Left ventricle myocardium inferior (tissue), 1 donor: ENCODE results near the gene MED16. TPM values are rescaled to one million over a fixed set of nuclear protein-coding genes. Genes with fewer than 3 reads are reported as not detected.

ENCODE experiments used
- DNase-seq: peaks from one replicate; pipeline ENCODE4 v3.0.0-alpha.2; 2020
- H3K27ac ChIP-seq: fragments of 200-600 bp; replicated peaks from 2 replicates; pipeline ENCODE4 v1.8.0; 2021
- H3K27me3 ChIP-seq: fragments of 200-600 bp; 2 replicates; pipeline ENCODE4 v1.8.0; 2021; ENCODE audit warnings: low read depth
- H3K36me3 ChIP-seq: fragments of 200-600 bp; 2 replicates; pipeline ENCODE4 v1.8.0; 2021
- H3K4me1 ChIP-seq: fragments of 200-600 bp; 2 replicates; pipeline ENCODE4 v1.8.0; 2021
- H3K4me3 ChIP-seq: fragments of 200-600 bp; 2 replicates; pipeline ENCODE4 v1.8.0; 2021; ENCODE audit warnings: mild to moderate bottlenecking, moderate library complexity
- H3K9me3 ChIP-seq: fragments of 200-600 bp; replicated peaks from 2 replicates; pipeline ENCODE4 v1.8.0; 2021
- intact Hi-C: fragments of 100-400 bp; cut with micrococcal nuclease; formaldehyde crosslinking; loops from one replicate; pipeline ENCODE4 v1.11.0; 2022
- total RNA-seq: library from RNA; stranded (reverse); fragmentation: NEBNext Ultra II Directional; extraction: Animal tissue kit (Norgen Biotek cat#: 25700); gene quantifications from one replicate; pipeline ENCODE4 v1.2.1, GENCODE V29; 2021
- TF ChIP-seq, protein P1 (sequence below): fragments of 200-600 bp; IDR thresholded peaks from 2 replicates; pipeline ENCODE4 v1.8.0; 2021; ENCODE audit warnings: antibody characterized with exemption, mild to moderate bottlenecking, borderline replicate concordance
- donor health status: DM: no; HTN: yes; CAD: no; lungs with severe emphysema.

Gene MED16
- total RNA-seq, 1 donor from 2014 or later = 19.4 TPM

GRCh38 chr19:840519-841206 is 52.3 kb downstream of the MED16 start, which contains the start of gene PRTN3:
PRTN3 (plus strand) TSS chr19:840999; CDS start chr19:841009, 10 bp downstream.
- intact Hi-C loops = no loop called here
- Histone ChIP-seq H3K27me3 (peaks cover 87% of the 10 kb centered on the region), H3K27ac (no peak within 1 kb of the TSS), H3K9me3 (no peaks in the 10 kb centered on the region), H3K36me3 (no peaks in the 10 kb centered on the region), H3K4me3 (no peak within 1 kb of the TSS), H3K4me1 (peaks cover 9% of the 10 kb centered on the region)
- no peak for DNase-seq
- TF ChIP-seq, protein P1, sequence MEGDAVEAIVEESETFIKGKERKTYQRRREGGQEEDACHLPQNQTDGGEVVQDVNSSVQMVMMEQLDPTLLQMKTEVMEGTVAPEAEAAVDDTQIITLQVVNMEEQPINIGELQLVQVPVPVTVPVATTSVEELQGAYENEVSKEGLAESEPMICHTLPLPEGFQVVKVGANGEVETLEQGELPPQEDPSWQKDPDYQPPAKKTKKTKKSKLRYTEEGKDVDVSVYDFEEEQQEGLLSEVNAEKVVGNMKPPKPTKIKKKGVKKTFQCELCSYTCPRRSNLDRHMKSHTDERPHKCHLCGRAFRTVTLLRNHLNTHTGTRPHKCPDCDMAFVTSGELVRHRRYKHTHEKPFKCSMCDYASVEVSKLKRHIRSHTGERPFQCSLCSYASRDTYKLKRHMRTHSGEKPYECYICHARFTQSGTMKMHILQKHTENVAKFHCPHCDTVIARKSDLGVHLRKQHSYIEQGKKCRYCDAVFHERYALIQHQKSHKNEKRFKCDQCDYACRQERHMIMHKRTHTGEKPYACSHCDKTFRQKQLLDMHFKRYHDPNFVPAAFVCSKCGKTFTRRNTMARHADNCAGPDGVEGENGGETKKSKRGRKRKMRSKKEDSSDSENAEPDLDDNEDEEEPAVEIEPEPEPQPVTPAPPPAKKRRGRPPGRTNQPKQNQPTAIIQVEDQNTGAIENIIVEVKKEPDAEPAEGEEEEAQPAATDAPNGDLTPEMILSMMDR = no peak

DNA sequence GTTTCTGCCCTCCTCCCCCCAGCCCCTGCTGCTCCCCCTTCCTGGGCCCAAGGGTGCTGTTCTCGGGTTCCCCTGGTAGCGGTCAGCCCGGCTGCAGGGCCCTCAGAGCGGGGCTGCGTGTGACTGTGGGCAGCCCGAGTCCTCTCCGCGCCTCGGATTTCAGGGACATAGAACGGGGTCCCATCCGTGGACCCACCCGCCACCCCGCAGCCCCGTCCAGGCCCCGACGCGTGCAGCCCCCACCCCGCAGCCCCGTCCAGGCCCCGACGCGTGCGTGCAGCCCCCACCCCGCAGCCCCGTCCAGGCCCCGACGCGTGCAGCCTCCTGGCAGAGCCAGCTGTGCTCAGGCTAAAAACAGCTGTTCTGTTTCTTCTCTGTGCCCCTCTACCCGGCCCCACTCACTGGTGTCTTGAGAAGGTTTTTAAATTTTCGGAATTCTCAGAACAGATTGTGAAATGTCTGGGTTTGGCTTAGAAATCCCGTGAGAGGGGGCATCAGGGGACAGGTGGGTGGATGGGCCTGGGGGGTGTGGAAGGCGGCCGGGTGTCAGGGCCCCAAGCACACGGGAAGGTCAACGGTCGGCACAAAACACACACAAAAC is 57.7 kb downstream of the MED16 start:
- Histone ChIP-seq H3K9me3 (no peaks in the 10 kb centered on the region), H3K4me3 (no peak overlapping the region), H3K27ac (no peak overlapping the region), H3K4me1 (no peaks in the 10 kb centered on the region), H3K36me3 (no peaks in the 10 kb centered on the region), H3K27me3 (peaks cover 79% of the 10 kb centered on the region)
- TF ChIP-seq, protein P1 = no peak
- no peak for DNase-seq
- intact Hi-C loops = no loop called here

DNA sequence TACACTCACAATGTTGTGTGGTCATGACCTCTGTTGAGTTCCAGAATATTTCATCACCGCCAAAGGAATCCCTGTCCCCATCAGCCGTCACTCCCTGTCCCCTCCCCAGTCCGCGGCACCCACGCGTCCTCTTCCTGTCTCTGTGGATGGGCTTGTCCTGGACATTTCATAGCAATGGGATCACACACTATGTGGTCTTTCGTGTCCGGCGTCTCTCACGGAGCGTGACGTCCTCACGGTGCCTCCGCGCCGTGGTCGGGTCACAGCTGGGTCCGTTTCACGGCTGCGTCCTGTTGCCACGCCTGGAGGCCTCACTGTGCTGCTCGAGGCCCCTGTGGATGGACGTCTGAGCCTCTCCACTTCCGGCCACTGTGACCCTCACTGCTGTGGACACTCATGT is 58.8 kb downstream of the MED16 start:
- Histone ChIP-seq H3K9me3 (no peaks in the 10 kb centered on the region), H3K27ac (no peak overlapping the region), H3K4me1 (no peaks in the 10 kb centered on the region), H3K4me3 (no peak overlapping the region), H3K27me3 (peaks cover 83% of the 10 kb centered on the region), H3K36me3 (no peaks in the 10 kb centered on the region)
- DNase-seq = no peak
- TF ChIP-seq, protein P1 = no peak
- intact Hi-C loops = no loop called here

GRCh38 chr19:831407-832369 is 61.3 kb downstream of the MED16 start:
- intact Hi-C loops = no loop called here
- no peaks in the 10 kb centered on the region for H3K4me1 ChIP-seq
- H3K27me3 ChIP-seq = peaks cover 67% of the 10 kb centered on the region
- H3K4me3 ChIP-seq = no peak overlapping the region
- H3K9me3 ChIP-seq = no peaks in the 10 kb centered on the region
- no peak overlapping the region for H3K27ac ChIP-seq
- H3K36me3 ChIP-seq = no peaks in the 10 kb centered on the region
- DNase-seq = no peak
- TF ChIP-seq, protein P1 = no peak

- no peak for DNase-seq
- intact Hi-C loops = no loop called here
- TF ChIP-seq, protein P1 = no peak
- H3K36me3 ChIP-seq = no peaks in the 10 kb centered on the region
- H3K4me3 ChIP-seq = no peak overlapping the region
- no peaks in the 10 kb centered on the region for H3K4me1 ChIP-seq
- no peaks in the 10 kb centered on the region for H3K9me3 ChIP-seq
- no peak overlapping the region for H3K27ac ChIP-seq
- H3K27me3 ChIP-seq = peaks cover 54% of the 10 kb centered on the region
These were observed 63.7 kb downstream of the MED16 start for GRCh38 chr19:829129-829758.
